PC-9 (cell line): Measurements from ENCODE around the gene BAIAP3. TPM values are rescaled to one million over a fixed set of nuclear protein-coding genes. Genes with fewer than 3 reads are reported as not detected.

Source experiments
- BruUV-seq: library from RNA; stranded (reverse); fragments of 400-500 nt; replicated peaks from 2 replicates; lab custom pipeline; 2021; lab: Mats Ljungman, UMichigan
- CTCF ChIA-PET: fragments of 300-600 bp; sonication (Branson Sonifier 250); formaldehyde crosslinking; loops from one replicate; lab custom pipeline; 2022; ENCODE audit warnings: antibody characterized with exemption; lab: Charles Lee
- POLR2A ChIA-PET: fragments of 300-600 bp; sonication (Branson Sonifier 250); formaldehyde crosslinking; loops from one replicate; lab custom pipeline; 2022; ENCODE audit warnings: antibody characterized with exemption; ENCODE audit not compliant: unreplicated experiment; lab: Charles Lee
- DNase-seq, 2 experiments: peaks; one replicate each; pipeline versions ENCODE4 v3.0.0 to v3.0.0-alpha.2; 2015 to 2022; ENCODE audit warnings: mixed read lengths in 1 of 2
- H2AFZ ChIP-seq: fragments of 200-600 bp; sonication (generic); 2 replicates; pipeline ENCODE4 v1.8.1; 2017; ENCODE audit warnings: antibody characterized with exemption
- H3F3A ChIP-seq: fragments of 200-600 bp; sonication (generic); 2 replicates; pipeline ENCODE4 v1.8.1; 2017; ENCODE audit warnings: antibody characterized with exemption, mild to moderate bottlenecking, low read depth; ENCODE audit not compliant: insufficient read depth
- H3K27ac ChIP-seq: fragments of 200-600 bp; sonication (generic); 2 replicates; pipeline ENCODE4 v1.6.1; 2016; ENCODE audit warnings: mixed run types
- H3K27me3 ChIP-seq: fragments of 200-600 bp; sonication (generic); 2 replicates; pipeline ENCODE4 v1.6.1; 2016; ENCODE audit warnings: low read depth, mixed run types; ENCODE audit not compliant: insufficient read depth
- H3K36me3 ChIP-seq: fragments of 200-600 bp; sonication (generic); 2 replicates; pipeline ENCODE4 v1.6.1; 2016; ENCODE audit warnings: low read depth, mixed run types
- H3K4me1 ChIP-seq: fragments of 200-600 bp; sonication (generic); replicated peaks from 2 replicates; pipeline ENCODE4 v1.6.1; 2016; ENCODE audit warnings: mixed run types; ENCODE audit not compliant: insufficient read depth
- H3K4me2 ChIP-seq: fragments of 200-600 bp; sonication (generic); 2 replicates; pipeline ENCODE4 v1.6.1; 2017; ENCODE audit warnings: mixed run types
- H3K4me3 ChIP-seq: fragments of 200-600 bp; sonication (generic); 2 replicates; pipeline ENCODE4 v1.6.1; 2016; ENCODE audit warnings: mixed run types
- H3K79me2 ChIP-seq: fragments of 200-600 bp; sonication (generic); 2 replicates; pipeline ENCODE4 v1.6.1; 2017; ENCODE audit warnings: low read depth, mixed run types
- H3K9me2 ChIP-seq: fragments of 200-600 bp; sonication (generic); 2 replicates; pipeline ENCODE4 v1.8.1; 2017; ENCODE audit warnings: mild to moderate bottlenecking; ENCODE audit not compliant: insufficient read depth
- H3K9me3 ChIP-seq: fragments of 200-600 bp; sonication (generic); 2 replicates; pipeline ENCODE4 v1.8.1; 2016; ENCODE audit warnings: low read depth; ENCODE audit not compliant: insufficient read depth
- H4K20me1 ChIP-seq: fragments of 200-600 bp; sonication (generic); 2 replicates; pipeline ENCODE4 v1.8.1; 2017; ENCODE audit not compliant: insufficient read depth
- CTCF ChIP-seq: fragments of 200-600 bp; sonication (generic); conservative IDR thresholded peaks from 2 replicates; pipeline ENCODE4 v1.6.1; 2017; ENCODE audit warnings: mixed run types, antibody characterized with exemption, mild to moderate bottlenecking, moderate library complexity
- EZH2 ChIP-seq: fragments of 200-600 bp; sonication (generic); IDR thresholded peaks from 2 replicates; pipeline ENCODE4 v1.8.0; 2017; ENCODE audit warnings: antibody characterized with exemption, low read depth
- intact Hi-C: fragments of 100-400 bp; cut with micrococcal nuclease; formaldehyde crosslinking; loops from one replicate; pipeline ENCODE4 v1.10.0; 2022; ENCODE audit not compliant: unreplicated experiment
- total RNA-seq: library from RNA; stranded (reverse); gene quantifications from 2 replicates; pipeline ENCODE4 v1.2.3, GENCODE V29; 2021

The BAIAP3 gene
- total RNA-seq, 1 experiment from 2014 or later, result 35.0 TPM

GRCh38 chr16:1377406-1378010 lies 44.1 kb downstream of the BAIAP3 start:
- intact Hi-C loops, result no loop called here
- TF ChIP-seq CTCF, result no peak
- no peak for TF ChIP-seq EZH2
- no peaks in the 10 kb centered on the region for H3K9me2 ChIP-seq
- H3K4me1 ChIP-seq, result peaks cover 21% of the 10 kb centered on the region
- no peak overlapping the region for H2AFZ ChIP-seq
- H3K79me2 ChIP-seq, result peaks cover 45% of the 10 kb centered on the region
- CTCF ChIA-PET, result no interaction called here
- no peaks in the 10 kb centered on the region for H3K36me3 ChIP-seq
- H3K27ac ChIP-seq, result no peak overlapping the region; the same call in 1 of the 2 replicates
- BruUV-seq, result no TSS peak
- H3K4me2 ChIP-seq, result peak overlapping the region; percentile 99
- H3K9me3 ChIP-seq, result no peaks in the 10 kb centered on the region
- peak overlapping the region; percentile 80 for H3K4me3 ChIP-seq
- peaks cover 17% of the 10 kb centered on the region for H3F3A ChIP-seq
- POLR2A ChIA-PET, result no interaction called here
- H4K20me1 ChIP-seq, result peaks cover 16% of the 10 kb centered on the region; the same call in 1 of the 2 replicates
- peak in 1 of 2 experiments; percentile 35 for DNase-seq
- no peaks in the 10 kb centered on the region for H3K27me3 ChIP-seq

- H3K27ac ChIP-seq, result peak overlapping the region; percentile 94
Observed at GRCh38 chr16:1378087-1378803, 44.8 kb downstream of the BAIAP3 start.

More at GRCh38 chr16:1378087-1378803, 44.8 kb downstream of the BAIAP3 start:
- Histone ChIP-seq H3K9me2 (no peaks in the 10 kb centered on the region), H3K9me3 (no peaks in the 10 kb centered on the region), H3F3A (peaks cover 17% of the 10 kb centered on the region), H2AFZ (no peak overlapping the region), H4K20me1 (peaks cover 16% of the 10 kb centered on the region; the same call in 1 of the 2 replicates), H3K4me3 (peak overlapping the region; percentile 80), H3K36me3 (no peaks in the 10 kb centered on the region), H3K79me2 (peaks cover 45% of the 10 kb centered on the region), H3K27me3 (no peaks in the 10 kb centered on the region), H3K4me1 (peaks cover 21% of the 10 kb centered on the region), H3K4me2 (peak overlapping the region; percentile 99)
- TF ChIP-seq EZH2, result no peak
- no peak for TF ChIP-seq CTCF
- intact Hi-C loops, result no loop called here
- DNase-seq, result no peak
- ChIA-PET CTCF (interaction anchor here (0.6 kb wide), 1 partner anchor 14 kb away, joined by 6 read pairs; no protein-coding TSS in a partner anchor), POLR2A (interaction anchor here (0.6 to 1.0 kb wide), 3 partner anchors 18 to 49 kb away, joined by 3 to 4 read pairs (median 4); no protein-coding TSS in a partner anchor)
- no TSS peak for BruUV-seq
